SK-N-SH (cell line): Measurements from ENCODE around the gene KRTAP4-3.
"Not testable (repeated sequence)": the region's sequence is repeated elsewhere in the genome, so short reads cannot be mapped to it uniquely, and the experiment has no call there.

ENCODE experiments used
- EP300 ChIP-seq, 2 experiments: IDR thresholded peaks; 2 replicates each; pipeline versions ENCODE4 v1.4.0 to v1.6.1; 2012; ENCODE audit warnings: borderline replicate concordance in 1 of 2, low read depth in 1 of 2, low read length in 1 of 2
- EZH2phosphoT487 ChIP-seq: fragments of 200-600 bp; sonication (generic); IDR thresholded peaks from 2 replicates; pipeline ENCODE4 v1.6.1; 2017; ENCODE audit warnings: low read depth, mixed run types, mild to moderate bottlenecking, antibody characterized with exemption, moderate library complexity, borderline replicate concordance
- GABPA ChIP-seq: IDR thresholded peaks from 2 replicates; pipeline ENCODE4 v1.4.0; 2012; ENCODE audit warnings: low read depth, mild to moderate bottlenecking
- POLR2AphosphoS5 ChIP-seq: IDR thresholded peaks from 2 replicates; pipeline ENCODE4 v1.6.1; 2012; ENCODE audit warnings: low read depth, low read length
- RAD21 ChIP-seq: IDR thresholded peaks from 2 replicates; pipeline ENCODE4 v1.6.1; 2012; ENCODE audit warnings: mild to moderate bottlenecking, low read length
- SIN3A ChIP-seq: IDR thresholded peaks from 2 replicates; pipeline ENCODE4 v1.6.1; 2012; ENCODE audit warnings: low read depth, mild to moderate bottlenecking, low read length, moderate library complexity, borderline replicate concordance
- TAF1 ChIP-seq: IDR thresholded peaks from 2 replicates; pipeline ENCODE4 v1.6.1; 2012; ENCODE audit warnings: low read depth, mild to moderate bottlenecking, low read length, moderate library complexity, borderline replicate concordance
- TF ChIP-seq, protein P1 (sequence below): fragments of 200-600 bp; sonication (generic); IDR thresholded peaks from 2 replicates; pipeline ENCODE4 v1.6.1; 2017; ENCODE audit warnings: antibody characterized with exemption, mild to moderate bottlenecking, moderate library complexity
- TF ChIP-seq, protein P2 (sequence below): IDR thresholded peaks from 2 replicates; pipeline ENCODE4 v1.4.0; 2012; ENCODE audit warnings: low read depth, borderline replicate concordance
- TF ChIP-seq, protein P3 (sequence below): IDR thresholded peaks from 2 replicates; pipeline ENCODE4; 2012
- TF ChIP-seq, protein P4 (sequence below): IDR thresholded peaks from 2 replicates; pipeline ENCODE4 v1.4.0; 2012; ENCODE audit warnings: low read depth, borderline replicate concordance

DNA sequence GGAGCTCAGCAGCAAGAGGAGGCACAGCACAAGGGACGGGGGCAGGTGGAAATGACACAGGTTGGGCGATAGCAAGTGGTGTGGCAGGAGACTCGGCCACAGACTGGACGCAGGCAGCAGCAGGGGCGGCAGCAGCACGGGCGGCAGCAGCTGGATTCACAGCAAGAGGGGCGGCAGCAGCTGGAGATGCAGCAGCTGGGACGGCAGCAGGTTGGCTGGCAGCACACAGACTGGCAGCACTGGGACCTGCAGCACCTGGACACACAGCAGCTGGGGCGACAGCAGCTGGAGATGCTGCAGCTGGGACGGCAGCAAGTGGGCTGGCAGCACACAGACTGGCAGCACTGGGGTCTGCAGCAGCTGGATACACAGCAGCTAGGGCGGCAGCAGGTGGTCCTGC lies 28.2 kb downstream of the KRTAP4-3 start:
- TF ChIP-seq, protein P1, sequence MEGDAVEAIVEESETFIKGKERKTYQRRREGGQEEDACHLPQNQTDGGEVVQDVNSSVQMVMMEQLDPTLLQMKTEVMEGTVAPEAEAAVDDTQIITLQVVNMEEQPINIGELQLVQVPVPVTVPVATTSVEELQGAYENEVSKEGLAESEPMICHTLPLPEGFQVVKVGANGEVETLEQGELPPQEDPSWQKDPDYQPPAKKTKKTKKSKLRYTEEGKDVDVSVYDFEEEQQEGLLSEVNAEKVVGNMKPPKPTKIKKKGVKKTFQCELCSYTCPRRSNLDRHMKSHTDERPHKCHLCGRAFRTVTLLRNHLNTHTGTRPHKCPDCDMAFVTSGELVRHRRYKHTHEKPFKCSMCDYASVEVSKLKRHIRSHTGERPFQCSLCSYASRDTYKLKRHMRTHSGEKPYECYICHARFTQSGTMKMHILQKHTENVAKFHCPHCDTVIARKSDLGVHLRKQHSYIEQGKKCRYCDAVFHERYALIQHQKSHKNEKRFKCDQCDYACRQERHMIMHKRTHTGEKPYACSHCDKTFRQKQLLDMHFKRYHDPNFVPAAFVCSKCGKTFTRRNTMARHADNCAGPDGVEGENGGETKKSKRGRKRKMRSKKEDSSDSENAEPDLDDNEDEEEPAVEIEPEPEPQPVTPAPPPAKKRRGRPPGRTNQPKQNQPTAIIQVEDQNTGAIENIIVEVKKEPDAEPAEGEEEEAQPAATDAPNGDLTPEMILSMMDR, result not testable (repeated sequence)
- not testable (repeated sequence) for TF ChIP-seq EZH2phosphoT487; POLR2AphosphoS5; TAF1; SIN3A; EP300 (IDR thresholded peaks at IDR 0.05; ENCODE audit: borderline replicate concordance in 1 of 2, low read depth in 1 of 2, low read length in 1 of 2); GABPA; RAD21
- TF ChIP-seq, protein P2, sequence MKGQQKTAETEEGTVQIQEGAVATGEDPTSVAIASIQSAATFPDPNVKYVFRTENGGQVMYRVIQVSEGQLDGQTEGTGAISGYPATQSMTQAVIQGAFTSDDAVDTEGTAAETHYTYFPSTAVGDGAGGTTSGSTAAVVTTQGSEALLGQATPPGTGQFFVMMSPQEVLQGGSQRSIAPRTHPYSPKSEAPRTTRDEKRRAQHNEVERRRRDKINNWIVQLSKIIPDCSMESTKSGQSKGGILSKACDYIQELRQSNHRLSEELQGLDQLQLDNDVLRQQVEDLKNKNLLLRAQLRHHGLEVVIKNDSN, result not testable (repeated sequence)
- TF ChIP-seq, protein P3, sequence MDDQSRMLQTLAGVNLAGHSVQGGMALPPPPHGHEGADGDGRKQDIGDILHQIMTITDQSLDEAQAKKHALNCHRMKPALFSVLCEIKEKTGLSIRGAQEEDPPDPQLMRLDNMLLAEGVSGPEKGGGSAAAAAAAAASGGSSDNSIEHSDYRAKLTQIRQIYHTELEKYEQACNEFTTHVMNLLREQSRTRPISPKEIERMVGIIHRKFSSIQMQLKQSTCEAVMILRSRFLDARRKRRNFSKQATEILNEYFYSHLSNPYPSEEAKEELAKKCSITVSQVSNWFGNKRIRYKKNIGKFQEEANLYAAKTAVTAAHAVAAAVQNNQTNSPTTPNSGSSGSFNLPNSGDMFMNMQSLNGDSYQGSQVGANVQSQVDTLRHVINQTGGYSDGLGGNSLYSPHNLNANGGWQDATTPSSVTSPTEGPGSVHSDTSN, result not testable (repeated sequence)
- TF ChIP-seq, protein P4, sequence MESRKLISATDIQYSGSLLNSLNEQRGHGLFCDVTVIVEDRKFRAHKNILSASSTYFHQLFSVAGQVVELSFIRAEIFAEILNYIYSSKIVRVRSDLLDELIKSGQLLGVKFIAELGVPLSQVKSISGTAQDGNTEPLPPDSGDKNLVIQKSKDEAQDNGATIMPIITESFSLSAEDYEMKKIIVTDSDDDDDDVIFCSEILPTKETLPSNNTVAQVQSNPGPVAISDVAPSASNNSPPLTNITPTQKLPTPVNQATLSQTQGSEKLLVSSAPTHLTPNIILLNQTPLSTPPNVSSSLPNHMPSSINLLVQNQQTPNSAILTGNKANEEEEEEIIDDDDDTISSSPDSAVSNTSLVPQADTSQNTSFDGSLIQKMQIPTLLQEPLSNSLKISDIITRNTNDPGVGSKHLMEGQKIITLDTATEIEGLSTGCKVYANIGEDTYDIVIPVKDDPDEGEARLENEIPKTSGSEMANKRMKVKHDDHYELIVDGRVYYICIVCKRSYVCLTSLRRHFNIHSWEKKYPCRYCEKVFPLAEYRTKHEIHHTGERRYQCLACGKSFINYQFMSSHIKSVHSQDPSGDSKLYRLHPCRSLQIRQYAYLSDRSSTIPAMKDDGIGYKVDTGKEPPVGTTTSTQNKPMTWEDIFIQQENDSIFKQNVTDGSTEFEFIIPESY, result not testable (repeated sequence)
